Measurements from ENCODE around the gene POLR2M. TPM values are rescaled to one million over a fixed set of nuclear protein-coding genes. Genes with fewer than 3 reads are reported as not detected.

The POLR2M gene
- total RNA-seq, 2 experiments from 2014 or later: 84.1 to 86.5 TPM

GRCh38 chr15:57698243-57698642 is 8.3 kb upstream of the POLR2M start:
- intact Hi-C loops (cut with micrococcal nuclease): no loop called here
- H3K27ac Mint-ChIP-seq: no peak overlapping the region
- peaks cover 6% of the 10 kb centered on the region for H3K4me1 Mint-ChIP-seq (ENCODE audit: low read depth)
- H3K4me3 Mint-ChIP-seq: no peak overlapping the region
- no peak for DNase-seq
- CTCF ChIA-PET: no interaction called here
- POLR2A ChIA-PET: no interaction called here
- H3K9me3 Mint-ChIP-seq: no peaks in the 10 kb centered on the region
- H3K36me3 Mint-ChIP-seq: no peaks in the 10 kb centered on the region
- peaks cover 8% of the 10 kb centered on the region for H3K27me3 Mint-ChIP-seq

DNA sequence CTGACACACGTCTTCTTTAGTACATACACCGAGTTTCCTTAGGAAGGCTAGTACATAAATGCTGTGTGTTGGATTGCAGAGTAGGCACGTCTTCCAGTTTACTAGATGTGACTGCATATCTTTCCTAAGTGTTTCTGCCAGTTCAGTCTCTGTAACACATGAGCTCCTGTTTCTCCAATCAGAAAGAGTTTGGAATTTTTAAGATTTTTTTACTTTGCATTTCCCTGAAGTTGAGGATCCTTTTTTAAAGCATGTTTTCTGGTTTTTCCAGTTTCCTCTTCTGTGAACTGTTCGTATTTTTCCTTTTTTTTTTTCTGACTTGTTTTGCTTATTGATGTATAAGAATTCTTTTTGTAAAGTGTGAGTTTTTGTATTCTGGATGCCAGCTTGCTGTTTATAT is 7.5 kb upstream of the POLR2M start:
- Mint-ChIP-seq H3K27ac (no peak overlapping the region), H3K27me3 (peaks cover 8% of the 10 kb centered on the region), H3K4me3 (no peak overlapping the region), H3K9me3 (no peaks in the 10 kb centered on the region), H3K4me1 (ENCODE audit: low read depth) (peaks cover 14% of the 10 kb centered on the region), H3K36me3 (no peaks in the 10 kb centered on the region)
- intact Hi-C loops (cut with micrococcal nuclease): no loop called here
- ChIA-PET POLR2A (no interaction called here), CTCF (interaction anchor here (0.6 kb wide), 1 partner anchor 77 kb away, joined by 4 read pairs; no protein-coding TSS in a partner anchor)
- DNase-seq: no peak

- no peak for DNase-seq
- CTCF ChIA-PET: no interaction called here
- Mint-ChIP-seq H3K27ac (peak overlapping the region; percentile 4), H3K36me3 (peaks cover 5% of the 10 kb centered on the region), H3K9me3 (no peaks in the 10 kb centered on the region), H3K4me1 (ENCODE audit: low read depth) (peaks cover 42% of the 10 kb centered on the region), H3K4me3 (no peak overlapping the region), H3K27me3 (peaks cover 5% of the 10 kb centered on the region)
- intact Hi-C loops (cut with micrococcal nuclease): loop anchor here (10.0 kb wide), 1 partner anchor 631 kb away; no protein-coding TSS in a partner anchor
- POLR2A ChIA-PET: no interaction called here
Measured at GRCh38 chr15:57703387-57703786, 3.1 kb upstream of the POLR2M start.

GRCh38 chr15:57704441-57704840 is 2.1 kb upstream of the POLR2M start:
- no peak for DNase-seq
- CTCF ChIA-PET: interaction anchor here (1.1 kb wide), 1 partner anchor 29 kb away, joined by 3 read pairs; no protein-coding TSS in a partner anchor
- H3K9me3 Mint-ChIP-seq: no peaks in the 10 kb centered on the region
- no peak overlapping the region for H3K4me3 Mint-ChIP-seq
- H3K27me3 Mint-ChIP-seq: peaks cover 3% of the 10 kb centered on the region
- intact Hi-C loops (cut with micrococcal nuclease): loop anchor here (10.0 kb wide), 1 partner anchor 630 kb away; no protein-coding TSS in a partner anchor
- H3K27ac Mint-ChIP-seq: peak overlapping the region; percentile 1
- H3K4me1 Mint-ChIP-seq (ENCODE audit: low read depth): peaks cover 52% of the 10 kb centered on the region
- POLR2A ChIA-PET: no interaction called here
- H3K36me3 Mint-ChIP-seq: peaks cover 11% of the 10 kb centered on the region

GRCh38 chr15:57705746-57706404 is 639 bp upstream of the POLR2M start:
- Mint-ChIP-seq H3K36me3 (peaks cover 23% of the 10 kb centered on the region), H3K4me1 (ENCODE audit: low read depth) (peaks cover 65% of the 10 kb centered on the region), H3K4me3 (peak overlapping the region; percentile 84), H3K9me3 (no peaks in the 10 kb centered on the region), H3K27ac (peak overlapping the region; percentile 88), H3K27me3 (no peaks in the 10 kb centered on the region)
- ChIA-PET CTCF (interaction anchor here (1.0 to 3.6 kb wide), 4 partner anchors 27 to 146 kb away, joined by 5 to 17 read pairs (median 9); no protein-coding TSS in a partner anchor), POLR2A (interaction anchor here (1.0 to 1.3 kb wide), 2 partner anchors 119 to 143 kb away, joined by 3 read pairs; no protein-coding TSS in a partner anchor)
- no peak for DNase-seq
- intact Hi-C loops (cut with micrococcal nuclease): loop anchor here (1.0 to 10.0 kb wide), 7 partner anchors 119 to 1714 kb away; partner anchors contain the start of genes MINDY2, NEDD4 and TCF12

- intact Hi-C loops (cut with micrococcal nuclease): loop anchor here (5.0 to 10.0 kb wide), 4 partner anchors 627 to 1716 kb away; partner anchors contain the start of genes NEDD4 and TCF12
- Mint-ChIP-seq H3K4me3 (peak overlapping the region; percentile 84), H3K27ac (peak overlapping the region; percentile 88), H3K36me3 (peaks cover 40% of the 10 kb centered on the region), H3K4me1 (ENCODE audit: low read depth) (peaks cover 67% of the 10 kb centered on the region), H3K9me3 (no peaks in the 10 kb centered on the region), H3K27me3 (no peaks in the 10 kb centered on the region)
- DNase-seq: no peak
- ChIA-PET POLR2A (no interaction called here), CTCF (interaction anchor here (1.0 to 3.6 kb wide), 3 partner anchors 25 to 148 kb away, joined by 6 to 17 read pairs (median 13); no protein-coding TSS in a partner anchor)
Measured at GRCh38 chr15:57708047-57708446, 1.5 kb downstream of the POLR2M start.

DNA sequence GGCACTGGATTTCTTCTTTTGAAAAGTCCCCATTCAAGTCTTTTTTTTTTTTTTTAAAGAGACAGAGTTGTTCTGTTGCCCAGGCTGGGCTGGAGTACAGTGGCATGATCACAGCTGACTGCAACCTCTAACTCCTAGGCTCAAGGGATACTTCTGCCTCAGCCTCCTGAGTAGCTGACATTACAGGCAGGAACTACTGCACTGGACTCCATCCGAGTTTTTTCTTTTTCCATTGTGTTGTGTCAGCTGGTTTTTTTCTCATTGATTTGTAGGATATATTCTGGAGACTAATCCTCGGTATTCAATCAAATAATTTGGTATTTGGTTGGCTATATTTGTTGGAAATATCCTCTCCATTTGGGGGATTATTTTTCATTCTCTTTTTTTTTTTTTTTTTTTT is 11.8 kb downstream of the POLR2M start:
- Mint-ChIP-seq H3K9me3 (peaks cover 3% of the 10 kb centered on the region), H3K27ac (no peak overlapping the region), H3K27me3 (no peaks in the 10 kb centered on the region), H3K36me3 (peaks cover 53% of the 10 kb centered on the region), H3K4me3 (no peak overlapping the region), H3K4me1 (ENCODE audit: low read depth) (peaks cover 12% of the 10 kb centered on the region)
- ChIA-PET CTCF (interaction anchor here (0.8 kb wide), 1 partner anchor 14 kb away, joined by 3 read pairs; no protein-coding TSS in a partner anchor), POLR2A (no interaction called here)
- DNase-seq: no peak
- intact Hi-C loops (cut with micrococcal nuclease): no loop called here

DNA sequence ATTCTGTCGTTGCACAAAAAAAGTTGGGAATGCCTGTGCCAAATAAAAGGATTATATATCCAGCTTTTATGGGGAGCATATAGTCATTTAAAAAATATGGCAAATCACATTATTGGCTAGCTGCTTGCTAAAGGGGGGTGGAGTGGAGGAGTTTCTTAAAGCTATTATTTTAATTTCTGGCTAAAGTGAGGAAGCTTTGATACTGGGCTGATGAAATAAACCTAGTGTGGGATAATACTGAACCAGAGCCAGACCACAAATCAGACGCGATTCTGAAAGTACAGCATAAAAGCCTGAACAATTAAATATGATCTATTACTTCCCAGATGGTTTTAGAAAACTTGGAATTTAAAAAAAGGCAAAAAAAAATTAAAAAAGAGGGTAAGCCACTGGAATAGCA is 14.4 kb downstream of the POLR2M start:
- ChIA-PET POLR2A (interaction anchor here (0.6 to 1.6 kb wide), 4 partner anchors 8 to 824 kb away, joined by 3 to 5 read pairs (median 4); partner anchors contain the start of gene POLR2M), CTCF (interaction anchor here (0.5 to 2.2 kb wide), 6 partner anchors 10 to 140 kb away, joined by 3 to 10 read pairs (median 4); no protein-coding TSS in a partner anchor)
- peaks cover 3% of the 10 kb centered on the region for H3K9me3 Mint-ChIP-seq
- intact Hi-C loops (cut with micrococcal nuclease): no loop called here
- no peak for DNase-seq
- peaks cover 48% of the 10 kb centered on the region for H3K36me3 Mint-ChIP-seq
- H3K27ac Mint-ChIP-seq: no peak overlapping the region
- H3K4me1 Mint-ChIP-seq (ENCODE audit: low read depth): peaks cover 2% of the 10 kb centered on the region
- H3K27me3 Mint-ChIP-seq: no peaks in the 10 kb centered on the region
- H3K4me3 Mint-ChIP-seq: no peak overlapping the region

- H3K4me3 Mint-ChIP-seq: no peak overlapping the region
- intact Hi-C loops (cut with micrococcal nuclease): no loop called here
- no peaks in the 10 kb centered on the region for H3K9me3 Mint-ChIP-seq
- DNase-seq: no peak
- ChIA-PET POLR2A (no interaction called here), CTCF (interaction anchor here (0.6 kb wide), 1 partner anchor 343 kb away, joined by 3 read pairs; no protein-coding TSS in a partner anchor)
- H3K27me3 Mint-ChIP-seq: no peaks in the 10 kb centered on the region
- no peak overlapping the region for H3K27ac Mint-ChIP-seq
- no peaks in the 10 kb centered on the region for H3K4me1 Mint-ChIP-seq (ENCODE audit: low read depth)
- peaks cover 19% of the 10 kb centered on the region for H3K36me3 Mint-ChIP-seq
Measured at GRCh38 chr15:57726411-57726810, 19.9 kb downstream of the POLR2M start.

- CTCF ChIA-PET: interaction anchor here (0.6 kb wide), 1 partner anchor 343 kb away, joined by 3 read pairs; no protein-coding TSS in a partner anchor
- DNase-seq: no peak
- Mint-ChIP-seq H3K9me3 (no peaks in the 10 kb centered on the region), H3K27me3 (no peaks in the 10 kb centered on the region), H3K4me1 (ENCODE audit: low read depth) (no peaks in the 10 kb centered on the region), H3K4me3 (no peak overlapping the region), H3K27ac (no peak overlapping the region), H3K36me3 (peaks cover 18% of the 10 kb centered on the region)
- intact Hi-C loops (cut with micrococcal nuclease): no loop called here
- POLR2A ChIA-PET: no interaction called here
Measured at GRCh38 chr15:57727031-57727430, 20.5 kb downstream of the POLR2M start.

DNA sequence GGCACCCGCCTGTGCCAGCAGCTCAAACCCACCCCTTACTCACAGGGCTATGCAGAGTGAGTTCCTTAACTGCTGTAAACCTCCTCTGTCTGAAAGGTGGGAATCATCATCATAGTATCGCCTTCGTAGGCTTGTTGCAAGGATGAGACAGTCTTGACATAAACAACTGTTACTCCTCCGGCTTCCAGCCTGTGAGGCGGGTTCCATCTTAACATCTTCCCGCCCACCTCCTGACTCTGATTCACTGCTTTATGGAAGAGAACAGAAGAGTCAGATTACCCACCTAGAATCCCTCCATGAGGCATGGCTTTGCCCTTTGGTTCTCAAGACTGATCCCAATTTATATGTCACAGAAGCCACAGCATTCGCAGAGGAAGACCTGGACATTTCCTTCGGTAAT is 21.9 kb downstream of the POLR2M start:
- no peaks in the 10 kb centered on the region for H3K9me3 Mint-ChIP-seq
- no peak for DNase-seq
- CTCF ChIA-PET: no interaction called here
- no peaks in the 10 kb centered on the region for H3K27me3 Mint-ChIP-seq
- H3K4me3 Mint-ChIP-seq: no peak overlapping the region
- intact Hi-C loops (cut with micrococcal nuclease): no loop called here
- peaks cover 13% of the 10 kb centered on the region for H3K36me3 Mint-ChIP-seq
- no peak overlapping the region for H3K27ac Mint-ChIP-seq
- POLR2A ChIA-PET: no interaction called here
- H3K4me1 Mint-ChIP-seq (ENCODE audit: low read depth): peaks cover 5% of the 10 kb centered on the region

DNA sequence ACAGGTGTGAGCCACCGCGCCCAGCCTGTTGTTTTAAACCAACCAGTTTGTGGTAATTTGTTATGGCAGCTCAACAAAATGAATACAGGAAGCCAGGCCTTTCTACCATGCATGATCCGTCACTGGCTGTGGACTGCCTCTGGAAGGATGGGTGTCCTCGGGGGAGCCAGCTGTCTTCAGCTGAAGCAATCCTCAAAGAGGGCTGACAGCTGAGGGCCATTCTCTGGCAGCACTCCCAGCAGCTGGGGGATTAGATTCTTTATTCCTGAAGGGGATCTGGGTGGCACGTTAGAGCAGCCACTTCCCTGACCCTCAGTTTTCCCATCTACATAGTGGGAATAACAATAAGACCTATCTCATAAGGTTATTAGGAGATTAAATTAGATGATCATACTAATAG is 24.4 kb downstream of the POLR2M start:
- POLR2A ChIA-PET: interaction anchor here (1.2 kb wide), 1 partner anchor 10 kb away, joined by 3 read pairs; no protein-coding TSS in a partner anchor
- peaks cover 5% of the 10 kb centered on the region for H3K4me1 Mint-ChIP-seq (ENCODE audit: low read depth)
- H3K4me3 Mint-ChIP-seq: no peak overlapping the region
- H3K27ac Mint-ChIP-seq: no peak overlapping the region
- no peaks in the 10 kb centered on the region for H3K9me3 Mint-ChIP-seq
- no peak for DNase-seq
- peaks cover 2% of the 10 kb centered on the region for H3K36me3 Mint-ChIP-seq
- H3K27me3 Mint-ChIP-seq: no peaks in the 10 kb centered on the region
- CTCF ChIA-PET: interaction anchor here (1.1 to 4.2 kb wide), 9 partner anchors 9 to 130 kb away, joined by 3 to 44 read pairs (median 4); partner anchors contain the start of gene POLR2M
- intact Hi-C loops (cut with micrococcal nuclease): no loop called here
